Measurements from ENCODE around the gene IL5.

GRCh38 chr5:132592521-132592920 lies 49.2 kb upstream of the IL5 start:
- no peak for TF ChIP-seq POLR2A (IDR thresholded peaks at IDR 0.05)
- TF ChIP-seq, protein P1, sequence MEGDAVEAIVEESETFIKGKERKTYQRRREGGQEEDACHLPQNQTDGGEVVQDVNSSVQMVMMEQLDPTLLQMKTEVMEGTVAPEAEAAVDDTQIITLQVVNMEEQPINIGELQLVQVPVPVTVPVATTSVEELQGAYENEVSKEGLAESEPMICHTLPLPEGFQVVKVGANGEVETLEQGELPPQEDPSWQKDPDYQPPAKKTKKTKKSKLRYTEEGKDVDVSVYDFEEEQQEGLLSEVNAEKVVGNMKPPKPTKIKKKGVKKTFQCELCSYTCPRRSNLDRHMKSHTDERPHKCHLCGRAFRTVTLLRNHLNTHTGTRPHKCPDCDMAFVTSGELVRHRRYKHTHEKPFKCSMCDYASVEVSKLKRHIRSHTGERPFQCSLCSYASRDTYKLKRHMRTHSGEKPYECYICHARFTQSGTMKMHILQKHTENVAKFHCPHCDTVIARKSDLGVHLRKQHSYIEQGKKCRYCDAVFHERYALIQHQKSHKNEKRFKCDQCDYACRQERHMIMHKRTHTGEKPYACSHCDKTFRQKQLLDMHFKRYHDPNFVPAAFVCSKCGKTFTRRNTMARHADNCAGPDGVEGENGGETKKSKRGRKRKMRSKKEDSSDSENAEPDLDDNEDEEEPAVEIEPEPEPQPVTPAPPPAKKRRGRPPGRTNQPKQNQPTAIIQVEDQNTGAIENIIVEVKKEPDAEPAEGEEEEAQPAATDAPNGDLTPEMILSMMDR (IDR thresholded peaks at IDR 0.05): no peak
